NT2/D1 (cell line): ENCODE results near the gene MBNL1.
"Not testable (repeated sequence)": the region's sequence is repeated elsewhere in the genome, so short reads cannot be mapped to it uniquely, and the experiment has no call there.

Source experiments
- DNase-seq: peaks from one replicate; pipeline ENCODE4 v3.0.0-alpha.2; 2011; ENCODE audit warnings: low read depth, low spot score
- H3K27me3 ChIP-seq: 2 replicates; pipeline ENCODE4 v1.6.0; 2011; ENCODE audit warnings: mild to moderate bottlenecking; ENCODE audit not compliant: insufficient read length, insufficient read depth
- H3K36me3 ChIP-seq: 2 replicates; pipeline ENCODE4 v1.6.1; 2011; ENCODE audit warnings: mild to moderate bottlenecking, low read length, mixed read lengths; ENCODE audit not compliant: insufficient read depth, insufficient read length
- H3K4me1 ChIP-seq: 2 replicates; pipeline ENCODE4 v1.5.1; 2011; ENCODE audit not compliant: insufficient read depth, insufficient read length
- H3K4me3 ChIP-seq: 2 replicates; pipeline ENCODE4 v1.5.1; 2011; ENCODE audit warnings: low read depth; ENCODE audit not compliant: insufficient read length
- H3K9ac ChIP-seq: 2 replicates; pipeline ENCODE4 v1.6.0; 2011; ENCODE audit warnings: low read depth; ENCODE audit not compliant: insufficient read length
- H3K9me3 ChIP-seq: 2 replicates; pipeline ENCODE4 v1.5.1; 2011; ENCODE audit warnings: mild to moderate bottlenecking, low read length; ENCODE audit not compliant: insufficient read depth
- SUZ12 ChIP-seq: IDR thresholded peaks from 2 replicates; pipeline ENCODE4 v1.6.1; 2011; ENCODE audit not compliant: insufficient read length, insufficient read depth; ENCODE audit errors: extremely low read depth
- YY1 ChIP-seq: IDR thresholded peaks from 2 replicates; pipeline ENCODE4 v1.6.1; 2011; ENCODE audit not compliant: insufficient read length, insufficient read depth
- ZNF274 ChIP-seq: IDR thresholded peaks from 2 replicates; pipeline ENCODE4 v1.6.1; 2011; ENCODE audit warnings: mild to moderate bottlenecking, low read depth, low read length

MBNL1 gene

GRCh38 chr3:152333928-152334327 is 65.2 kb downstream of the MBNL1 start:
- TF ChIP-seq ZNF274 (no peak), YY1 (no peak), SUZ12 (no peak)
- no peak for DNase-seq
- no peaks in the 10 kb centered on the region for H3K27me3 ChIP-seq
- H3K9me3 ChIP-seq = no peaks in the 10 kb centered on the region
- no peak overlapping the region for H3K4me3 ChIP-seq
- H3K36me3 ChIP-seq = peaks cover 3% of the 10 kb centered on the region
- H3K4me1 ChIP-seq = no peaks in the 10 kb centered on the region
- H3K9ac ChIP-seq = no peak overlapping the region

GRCh38 chr3:152334761-152335160 is 66.0 kb downstream of the MBNL1 start:
- Histone ChIP-seq H3K9ac (no peak overlapping the region), H3K4me3 (no peak overlapping the region), H3K27me3 (no peaks in the 10 kb centered on the region), H3K4me1 (no peaks in the 10 kb centered on the region), H3K36me3 (peaks cover 3% of the 10 kb centered on the region), H3K9me3 (no peaks in the 10 kb centered on the region)
- no peak for DNase-seq
- TF ChIP-seq SUZ12 (no peak), YY1 (no peak), ZNF274 (no peak)

DNA sequence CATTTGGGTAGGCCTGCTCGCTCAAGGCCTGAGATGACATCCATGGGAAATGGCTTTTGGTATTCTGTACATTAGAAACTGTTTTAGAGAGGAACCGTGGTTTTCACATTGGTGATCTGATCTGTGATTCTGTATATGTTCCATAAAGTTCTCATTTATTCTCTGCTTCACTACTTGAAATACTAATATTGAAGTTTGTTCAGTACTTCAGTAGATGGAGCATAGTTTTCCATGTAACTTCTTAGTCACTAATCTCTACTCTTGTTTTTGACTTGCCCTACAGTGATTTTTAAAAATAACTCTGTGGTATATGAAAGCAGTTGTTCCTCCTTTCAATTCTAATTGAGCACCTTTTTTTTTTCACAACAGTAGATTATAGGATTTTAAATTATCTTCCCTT is 66.5 kb downstream of the MBNL1 start:
- Histone ChIP-seq H3K27me3 (no peaks in the 10 kb centered on the region), H3K9me3 (no peaks in the 10 kb centered on the region), H3K4me1 (no peaks in the 10 kb centered on the region), H3K9ac (no peak overlapping the region), H3K4me3 (no peak overlapping the region), H3K36me3 (peaks cover 3% of the 10 kb centered on the region)
- DNase-seq = no peak
- TF ChIP-seq SUZ12 (no peak), ZNF274 (no peak), YY1 (no peak)

DNA sequence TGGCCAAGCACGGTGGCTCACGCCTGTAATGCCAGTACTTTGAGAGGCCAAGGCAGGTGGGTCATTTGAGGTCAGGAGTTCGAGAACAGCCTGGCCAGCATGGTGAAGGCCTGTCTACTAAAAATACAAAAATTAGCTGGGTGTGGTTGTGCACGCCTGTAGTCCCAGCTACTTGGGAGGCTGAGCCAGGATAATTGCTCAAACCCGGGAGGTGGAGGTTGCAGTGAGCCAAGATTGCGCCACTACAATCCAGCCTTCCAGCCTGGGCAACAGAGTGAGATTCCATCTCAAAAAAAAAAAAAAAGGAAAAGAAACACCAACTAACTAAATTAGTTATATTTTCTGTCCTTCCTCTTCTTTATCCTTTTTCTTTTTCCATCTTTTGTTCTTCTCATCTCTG is 68.6 kb downstream of the MBNL1 start:
- not testable (repeated sequence) for H3K4me1 ChIP-seq, H3K9ac ChIP-seq, DNase-seq, H3K27me3 ChIP-seq, H3K9me3 ChIP-seq, H3K4me3 ChIP-seq, H3K36me3 ChIP-seq

DNA sequence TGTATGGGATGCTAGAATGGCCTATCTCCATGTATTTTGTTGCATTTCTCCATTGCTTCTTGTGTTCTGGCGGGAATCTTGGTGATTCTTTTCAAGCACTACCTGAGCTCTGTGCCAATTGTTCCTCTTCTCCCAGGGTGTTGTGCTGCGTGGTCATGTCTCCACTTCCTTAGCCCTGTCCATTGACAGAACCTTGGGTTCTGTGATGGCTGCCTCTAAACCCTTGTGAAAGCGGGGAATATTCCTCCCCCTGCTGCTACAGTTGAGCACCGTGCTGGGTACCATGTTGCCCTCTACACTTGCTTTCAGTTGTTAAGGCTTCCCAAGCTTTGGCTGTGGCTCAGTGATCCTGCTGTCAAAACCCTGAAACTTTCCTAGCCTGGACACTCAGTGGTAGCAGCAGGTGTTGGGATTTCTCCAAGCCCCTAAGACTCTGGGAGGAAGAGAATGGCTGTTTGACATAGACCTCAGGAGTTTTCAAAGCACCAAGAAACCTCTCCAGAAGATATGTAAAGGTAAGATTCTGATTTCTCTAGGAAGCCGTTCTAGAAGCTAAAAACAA is 69.5 kb downstream of the MBNL1 start:
- no peaks in the 10 kb centered on the region for H3K4me1 ChIP-seq
- TF ChIP-seq ZNF274 = no peak
- no peak for TF ChIP-seq YY1
- TF ChIP-seq SUZ12 = no peak

GRCh38 chr3:152339881-152340505 is 71.3 kb downstream of the MBNL1 start:
- no peak for TF ChIP-seq ZNF274
- TF ChIP-seq SUZ12 = no peak
- TF ChIP-seq YY1 = no peak

More for the DNA sequence above, 69.5 kb downstream of the MBNL1 start:
- H3K4me3 ChIP-seq = no peak overlapping the region
- DNase-seq = no peak
- no peaks in the 10 kb centered on the region for H3K27me3 ChIP-seq
- H3K36me3 ChIP-seq = peaks cover 3% of the 10 kb centered on the region
- no peak overlapping the region for H3K9ac ChIP-seq
- H3K9me3 ChIP-seq = no peaks in the 10 kb centered on the region

DNA sequence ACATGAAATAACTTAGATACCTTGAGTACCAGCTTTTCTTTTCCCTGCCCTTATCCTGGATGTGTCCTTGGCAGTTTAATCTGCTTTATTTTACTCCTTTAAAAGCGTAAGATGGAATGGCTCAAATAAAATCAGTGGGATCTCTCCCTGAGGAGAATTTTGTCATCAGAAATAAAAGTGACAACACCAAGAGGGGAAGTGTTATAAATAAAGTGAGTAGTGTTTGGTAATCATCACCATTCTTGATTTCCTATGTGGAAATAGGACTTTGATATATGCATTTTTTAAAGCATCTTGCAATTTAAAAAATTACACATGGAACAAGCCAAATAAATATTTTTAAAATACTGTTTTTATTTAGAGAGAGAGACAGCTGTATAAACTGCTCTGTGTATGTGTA is 76.5 kb downstream of the MBNL1 start:
- no peak overlapping the region for H3K4me3 ChIP-seq
- H3K9ac ChIP-seq = no peak overlapping the region
- H3K36me3 ChIP-seq = no peaks in the 10 kb centered on the region
- no peaks in the 10 kb centered on the region for H3K9me3 ChIP-seq
- H3K4me1 ChIP-seq = no peaks in the 10 kb centered on the region
- no peaks in the 10 kb centered on the region for H3K27me3 ChIP-seq
- DNase-seq = no peak
- TF ChIP-seq ZNF274 (no peak), SUZ12 (no peak), YY1 (no peak)

More at GRCh38 chr3:152339881-152340505, 71.3 kb downstream of the MBNL1 start:
- Histone ChIP-seq H3K27me3 (no peaks in the 10 kb centered on the region), H3K36me3 (peaks cover under 1% of the 10 kb centered on the region), H3K9me3 (no peaks in the 10 kb centered on the region), H3K9ac (no peak overlapping the region), H3K4me3 (no peak overlapping the region), H3K4me1 (no peaks in the 10 kb centered on the region)
- no peak for DNase-seq
